Measurements from ENCODE around the gene LCN10. TPM values are rescaled to one million over a fixed set of nuclear protein-coding genes. Genes with fewer than 3 reads are reported as not detected.
A peak's percentile ranks its signal among the peaks of the same experiment; 100 is the strongest.

The LCN10 gene
- total and polyA plus RNA-seq, 9 of the 15 experiments (the other 6 are each of a cell fraction or from before 2014, with no cell fraction given), result 0.10 to 0.21 (median 0.14) TPM; not detected in 6

DNA sequence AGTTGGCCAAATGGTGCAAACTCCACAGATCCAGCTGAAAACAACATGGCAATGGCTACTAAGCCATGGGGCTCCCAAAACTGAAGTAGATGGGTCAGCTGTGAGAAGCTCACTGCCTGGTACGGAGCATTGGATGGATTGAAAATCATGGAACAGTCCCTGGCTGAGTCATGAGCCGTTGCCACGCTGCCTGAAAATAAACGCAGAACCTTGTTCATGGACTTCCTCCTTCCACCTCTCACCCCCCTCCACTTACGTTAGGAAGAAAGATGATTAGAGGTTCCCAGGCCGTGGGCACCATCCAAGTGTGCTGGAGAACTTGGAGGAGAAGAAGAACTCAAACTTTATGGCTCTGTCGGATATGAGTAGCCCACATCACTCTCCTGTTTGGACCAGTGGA is 37.2 kb downstream of the LCN10 start:
- ATAC-seq, result no peak
- POLR2A ChIA-PET, result interaction anchor here (0.6 to 4.0 kb wide), 5 partner anchors 11 to 757 kb away, joined by 3 to 31 read pairs (median 4); no protein-coding TSS in a partner anchor
- in situ Hi-C loops (cut with MboI), result no loop called here
- peak; percentile 58 for TF ChIP-seq JUND (IDR thresholded peaks at IDR 0.05; ENCODE audit: borderline replicate concordance, low read depth, low read length)
- peak; percentile 70; the same call in 2 of the 3 replicates for TF ChIP-seq JUND (tag; IDR thresholded peaks at IDR 0.05; ENCODE audit: borderline replicate concordance, low read depth, low read length)
- no peak for TF ChIP-seq NUFIP1 (IDR thresholded peaks at IDR 0.05; ENCODE audit: partially characterized antibody)
- TF ChIP-seq, protein P1, sequence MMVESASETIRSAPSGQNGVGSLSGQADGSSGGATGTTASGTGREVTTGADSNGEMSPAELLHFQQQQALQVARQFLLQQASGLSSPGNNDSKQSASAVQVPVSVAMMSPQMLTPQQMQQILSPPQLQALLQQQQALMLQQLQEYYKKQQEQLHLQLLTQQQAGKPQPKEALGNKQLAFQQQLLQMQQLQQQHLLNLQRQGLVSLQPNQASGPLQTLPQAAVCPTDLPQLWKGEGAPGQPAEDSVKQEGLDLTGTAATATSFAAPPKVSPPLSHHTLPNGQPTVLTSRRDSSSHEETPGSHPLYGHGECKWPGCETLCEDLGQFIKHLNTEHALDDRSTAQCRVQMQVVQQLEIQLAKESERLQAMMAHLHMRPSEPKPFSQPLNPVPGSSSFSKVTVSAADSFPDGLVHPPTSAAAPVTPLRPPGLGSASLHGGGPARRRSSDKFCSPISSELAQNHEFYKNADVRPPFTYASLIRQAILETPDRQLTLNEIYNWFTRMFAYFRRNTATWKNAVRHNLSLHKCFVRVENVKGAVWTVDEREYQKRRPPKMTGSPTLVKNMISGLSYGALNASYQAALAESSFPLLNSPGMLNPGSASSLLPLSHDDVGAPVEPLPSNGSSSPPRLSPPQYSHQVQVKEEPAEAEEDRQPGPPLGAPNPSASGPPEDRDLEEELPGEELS (CRISPR knock-in tag; IDR thresholded peaks at IDR 0.05; ENCODE audit: borderline replicate concordance), result no peak
- no peak for TF ChIP-seq POLR2A (conservative IDR thresholded peaks at IDR 0.05)
- no peak for TF ChIP-seq BDP1 (IDR thresholded peaks at IDR 0.05; ENCODE audit: insufficient read depth, insufficient read length)
- TF ChIP-seq, protein P2, sequence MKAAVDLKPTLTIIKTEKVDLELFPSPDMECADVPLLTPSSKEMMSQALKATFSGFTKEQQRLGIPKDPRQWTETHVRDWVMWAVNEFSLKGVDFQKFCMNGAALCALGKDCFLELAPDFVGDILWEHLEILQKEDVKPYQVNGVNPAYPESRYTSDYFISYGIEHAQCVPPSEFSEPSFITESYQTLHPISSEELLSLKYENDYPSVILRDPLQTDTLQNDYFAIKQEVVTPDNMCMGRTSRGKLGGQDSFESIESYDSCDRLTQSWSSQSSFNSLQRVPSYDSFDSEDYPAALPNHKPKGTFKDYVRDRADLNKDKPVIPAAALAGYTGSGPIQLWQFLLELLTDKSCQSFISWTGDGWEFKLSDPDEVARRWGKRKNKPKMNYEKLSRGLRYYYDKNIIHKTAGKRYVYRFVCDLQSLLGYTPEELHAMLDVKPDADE (conservative IDR thresholded peaks at IDR 0.05; ENCODE audit: control insufficient read depth, low read depth, low read length), result no peak
- TF ChIP-seq, protein P3, sequence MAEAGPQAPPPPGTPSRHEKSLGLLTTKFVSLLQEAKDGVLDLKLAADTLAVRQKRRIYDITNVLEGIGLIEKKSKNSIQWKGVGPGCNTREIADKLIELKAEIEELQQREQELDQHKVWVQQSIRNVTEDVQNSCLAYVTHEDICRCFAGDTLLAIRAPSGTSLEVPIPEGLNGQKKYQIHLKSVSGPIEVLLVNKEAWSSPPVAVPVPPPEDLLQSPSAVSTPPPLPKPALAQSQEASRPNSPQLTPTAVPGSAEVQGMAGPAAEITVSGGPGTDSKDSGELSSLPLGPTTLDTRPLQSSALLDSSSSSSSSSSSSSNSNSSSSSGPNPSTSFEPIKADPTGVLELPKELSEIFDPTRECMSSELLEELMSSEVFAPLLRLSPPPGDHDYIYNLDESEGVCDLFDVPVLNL (CRISPR knock-in tag; IDR thresholded peaks at IDR 0.05; ENCODE audit: low read depth), result 0 out of 2 replicates have a peak, but pooled peaks have one; percentile 21
- no peak for TF ChIP-seq RBBP5 (IDR thresholded peaks at IDR 0.05; ENCODE audit: borderline replicate concordance, insufficient read depth, low read length, poor library complexity, severe bottlenecking)
- TF ChIP-seq SIN3A (IDR thresholded peaks at IDR 0.05; ENCODE audit: borderline replicate concordance in 2 of 2, control insufficient read depth in 1 of 2, low read depth in 2 of 2, low read length in 2 of 2), result no peak
- TF ChIP-seq MYC (IDR thresholded peaks at IDR 0.05; ENCODE audit: low read depth, low read length), result no peak
- no peak for TF ChIP-seq MYC (CRISPR knock-in tag; IDR thresholded peaks at IDR 0.05; ENCODE audit: borderline replicate concordance, low read depth)
- peak; percentile 74 for TF ChIP-seq FOSL1 (tag; conservative IDR thresholded peaks at IDR 0.05)
- no peak for TF ChIP-seq ZNF717 (CRISPR knock-in tag; IDR thresholded peaks at IDR 0.05)
- no peak for TF ChIP-seq FUS (optimal IDR thresholded peaks at IDR 0.05; ENCODE audit: low read depth, low read length)
- no peak for TF ChIP-seq ZFP36 (IDR thresholded peaks at IDR 0.05; ENCODE audit: low read depth, low read length, partially characterized antibody)

More for the DNA sequence above, 37.2 kb downstream of the LCN10 start:
- peak overlapping the region; percentile 13; the same call in 1 of the 2 replicates for H3K4me2 ChIP-seq (ENCODE audit: insufficient read depth, low read length)
- peak overlapping the region; percentile 82 for H2AFZ ChIP-seq (ENCODE audit: low read depth, low read length)
- intact Hi-C loops (cut with micrococcal nuclease), result no loop called here
- H3K9me1 ChIP-seq (ENCODE audit: control insufficient read depth, insufficient read depth, low read length), result no peaks in the 10 kb centered on the region
- CTCF ChIA-PET (ENCODE audit: low intra/inter-chr PET ratio), result no interaction called here
- H3K27me3 ChIP-seq (ENCODE audit: control insufficient read depth in 2 of 2, insufficient read depth in 2 of 2, low read length in 2 of 2), result no peaks in the 10 kb centered on the region
- no peaks in the 10 kb centered on the region for H3K9me3 ChIP-seq (replicated peaks; ENCODE audit: control insufficient read depth, insufficient read depth, low read depth, low read length)
- H4K20me1 ChIP-seq (replicated peaks; ENCODE audit: control insufficient read depth, insufficient read depth, low read length), result no peaks in the 10 kb centered on the region
- no peak for FAIRE-seq
- WGBS (ENCODE audit: insufficient coverage, low coverage, missing lambda C conversion rate), result 7% methylated on average over 7 of the region's 7 CpGs
- H3K27ac ChIP-seq (ENCODE audit: extremely low read depth, low read depth, low read length), result no peak overlapping the region
- no peak for DNase-seq (ENCODE audit: extremely low read depth in 1 of 4, low spot score in 3 of 4)
- no peak overlapping the region; a peak in 1 of 4 replicates for H3K9ac ChIP-seq (ENCODE audit: insufficient read depth in 1 of 2, low read depth in 2 of 2, low read length in 2 of 2)
- no peaks in the 10 kb centered on the region for H3K36me3 ChIP-seq (ENCODE audit: control insufficient read depth, insufficient read depth, low read length)
- H3K4me1 ChIP-seq (replicated peaks in 1 of 2; ENCODE audit: control insufficient read depth in 2 of 2, insufficient read depth in 2 of 2, low read length in 2 of 2), result peaks cover 17 to 38% of the 10 kb centered on the region in 2 experiments; a peak in 4 of 5 replicates
- no peak overlapping the region for H3K4me3 ChIP-seq
- BruUV-seq (replicated peaks), result no TSS peak
- H3K79me2 ChIP-seq (ENCODE audit: control insufficient read depth, insufficient read depth, low read length), result no peaks in the 10 kb centered on the region
